Lower leg skin (tissue), 4 donors: Measurements from ENCODE around the gene MOCS1. TPM values are rescaled to one million over a fixed set of nuclear protein-coding genes. Genes with fewer than 3 reads are reported as not detected.
A peak's percentile ranks its signal among the peaks of the same experiment; 100 is the strongest.

Experiments used
- DNase-seq, 2 donors: peaks; one replicate each; pipeline ENCODE4 v3.0.0-alpha.2; 2019; ENCODE audit warnings: low spot score in 2 of 2
- H3K4me3 ChIP-seq: fragments of 200-600 bp; sonication (generic); 2 replicates; pipeline ENCODE4 v1.5.1; 2017; ENCODE audit warnings: mild to moderate bottlenecking, low read depth; ENCODE audit not compliant: poor library complexity, severe bottlenecking
- POLR2A ChIP-seq, 2 donors: fragments of 450-650 bp; IDR thresholded peaks; one replicate each; pipeline ENCODE4 v1.6.1; 2016 to 2017; ENCODE audit warnings: antibody characterized with exemption in 2 of 2, mild to moderate bottlenecking in 1 of 2, moderate library complexity in 1 of 2
- WGBS, 2 donors: methylation state at CpG; one replicate each; pipeline ENCODE4 v1.1.5; 2018; 5-methylcytosine and 5-hydroxymethylcytosine counted together
- intact Hi-C: fragments of 100-400 bp; cut with DNase I; formaldehyde crosslinking; loops from one replicate; pipeline ENCODE4 v1.15.0; 2023; ENCODE audit warnings: low total_unique reads
- total RNA-seq, 4 donors: library from RNA; depleted of rRNA; stranded (reverse); fragments of >200 nt; gene quantifications; one replicate each; pipeline ENCODE4 v1.1.0, GENCODE V29; 2016
- TF ChIP-seq, protein P1 (sequence below), 3 donors: fragments of 450-650 bp; IDR thresholded peaks; one replicate each; pipeline ENCODE4 v1.5.1; 2016; ENCODE audit warnings: antibody characterized with exemption in 3 of 3, mild to moderate bottlenecking in 3 of 3, moderate library complexity in 2 of 3

Gene MOCS1
- total RNA-seq, 4 donors from 2014 or later: 4.8 to 18.7 (median 10.5) TPM

DNA sequence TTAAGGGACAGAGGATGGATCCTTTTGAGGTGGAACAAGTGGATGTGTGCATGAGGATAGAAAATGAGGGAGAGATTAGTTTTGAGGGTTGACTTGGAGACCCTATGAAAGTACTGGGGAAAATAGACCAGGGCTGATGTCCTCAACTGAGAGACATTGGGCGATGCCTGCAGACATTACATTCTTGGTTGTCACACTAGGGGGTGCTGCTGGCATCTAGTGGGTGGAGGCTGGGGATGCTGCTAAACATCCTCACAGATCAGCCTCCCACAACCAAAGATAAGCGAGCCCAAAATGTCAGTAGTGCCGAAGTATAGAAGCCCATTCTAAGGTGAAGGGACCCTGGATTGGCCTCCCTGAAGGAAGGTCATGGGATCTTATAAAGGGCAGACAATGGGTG lies 63.3 kb downstream of the MOCS1 start:
- no peak for TF ChIP-seq POLR2A (IDR thresholded peaks at IDR 0.05)
- TF ChIP-seq, protein P1, sequence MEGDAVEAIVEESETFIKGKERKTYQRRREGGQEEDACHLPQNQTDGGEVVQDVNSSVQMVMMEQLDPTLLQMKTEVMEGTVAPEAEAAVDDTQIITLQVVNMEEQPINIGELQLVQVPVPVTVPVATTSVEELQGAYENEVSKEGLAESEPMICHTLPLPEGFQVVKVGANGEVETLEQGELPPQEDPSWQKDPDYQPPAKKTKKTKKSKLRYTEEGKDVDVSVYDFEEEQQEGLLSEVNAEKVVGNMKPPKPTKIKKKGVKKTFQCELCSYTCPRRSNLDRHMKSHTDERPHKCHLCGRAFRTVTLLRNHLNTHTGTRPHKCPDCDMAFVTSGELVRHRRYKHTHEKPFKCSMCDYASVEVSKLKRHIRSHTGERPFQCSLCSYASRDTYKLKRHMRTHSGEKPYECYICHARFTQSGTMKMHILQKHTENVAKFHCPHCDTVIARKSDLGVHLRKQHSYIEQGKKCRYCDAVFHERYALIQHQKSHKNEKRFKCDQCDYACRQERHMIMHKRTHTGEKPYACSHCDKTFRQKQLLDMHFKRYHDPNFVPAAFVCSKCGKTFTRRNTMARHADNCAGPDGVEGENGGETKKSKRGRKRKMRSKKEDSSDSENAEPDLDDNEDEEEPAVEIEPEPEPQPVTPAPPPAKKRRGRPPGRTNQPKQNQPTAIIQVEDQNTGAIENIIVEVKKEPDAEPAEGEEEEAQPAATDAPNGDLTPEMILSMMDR (IDR thresholded peaks at IDR 0.05): no peak
- DNase-seq: no peak
- no peak overlapping the region for H3K4me3 ChIP-seq
- WGBS, 2 donors: 95 to 98% methylated on average over 3 of the region's 3 CpGs
- intact Hi-C loops: no loop called here

DNA sequence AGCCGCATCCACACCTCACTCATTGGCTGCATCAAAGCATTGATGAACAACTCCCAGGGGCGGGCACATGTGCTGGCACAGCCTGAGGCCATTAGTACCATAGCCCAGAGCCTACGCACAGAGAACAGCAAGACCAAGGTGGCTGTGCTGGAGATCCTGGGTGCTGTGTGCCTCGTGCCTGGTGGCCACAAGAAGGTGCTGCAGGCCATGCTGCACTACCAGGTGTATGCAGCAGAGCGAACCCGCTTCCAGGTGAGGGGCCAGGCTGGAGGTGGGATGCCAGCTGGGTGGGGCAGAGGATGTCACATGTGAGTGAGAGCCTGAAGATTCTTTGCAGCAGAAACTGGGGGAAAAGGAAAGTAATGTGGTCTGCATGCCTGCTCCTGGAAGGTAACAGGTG lies 66.7 kb downstream of the MOCS1 start:
- H3K4me3 ChIP-seq: no peak overlapping the region
- WGBS, 2 donors: 77 to 87% methylated on average over 3 to 6 of the region's 6 CpGs
- DNase-seq: no peak
- intact Hi-C loops: no loop called here
- TF ChIP-seq, protein P1 (IDR thresholded peaks at IDR 0.05): no peak
- no peak for TF ChIP-seq POLR2A (IDR thresholded peaks at IDR 0.05)

DNA sequence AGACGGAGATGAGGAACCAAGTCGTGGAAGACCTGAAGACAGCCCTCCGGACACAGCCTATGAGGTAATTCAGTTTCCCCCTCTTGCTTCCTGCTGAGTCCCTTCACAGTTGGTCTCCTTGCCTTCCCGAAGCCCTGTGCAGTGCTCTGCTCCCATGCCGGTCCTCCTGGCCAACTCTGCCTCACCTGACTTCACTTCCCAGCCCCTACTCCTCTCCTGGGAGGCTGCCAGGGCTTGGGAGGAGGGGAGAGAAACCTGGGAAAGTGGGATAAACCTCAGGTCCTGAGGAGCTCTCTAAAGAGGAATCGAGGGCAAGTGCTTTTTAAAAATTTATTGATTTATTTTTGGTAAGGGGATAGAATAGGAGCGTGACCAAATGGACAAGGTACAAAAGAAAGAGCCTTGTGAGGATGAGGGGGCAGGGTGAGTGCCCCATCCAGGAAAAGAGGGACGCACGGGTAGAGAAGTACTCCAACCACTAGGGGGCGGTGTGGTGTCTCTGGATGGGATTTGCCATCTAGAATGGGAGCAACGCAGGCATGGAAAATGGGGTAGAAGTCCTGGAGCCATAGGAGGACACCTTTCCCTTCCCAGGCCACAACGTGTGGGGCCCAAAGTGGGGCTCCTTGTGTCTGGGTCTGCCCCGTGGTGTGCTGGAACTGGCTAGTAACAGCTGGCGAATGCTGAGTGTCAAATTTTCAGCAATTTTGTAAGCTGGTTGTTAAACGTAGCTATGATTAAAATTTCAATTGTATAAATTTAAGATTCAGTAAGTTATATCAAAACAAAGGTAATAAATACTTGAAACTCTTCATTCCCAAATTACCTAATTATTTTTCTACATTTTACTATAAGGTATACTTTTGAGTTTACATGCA lies 69.0 kb downstream of the MOCS1 start:
- DNase-seq: peak; percentile 44 to 92
- intact Hi-C loops: no loop called here
- TF ChIP-seq, protein P1 (IDR thresholded peaks at IDR 0.05): no peak
- TF ChIP-seq POLR2A (IDR thresholded peaks at IDR 0.05): no peak
- no peak overlapping the region for H3K4me3 ChIP-seq
- 61 to 68% methylated on average over 15 of the region's 15 CpGs for WGBS, 2 donors

DNA sequence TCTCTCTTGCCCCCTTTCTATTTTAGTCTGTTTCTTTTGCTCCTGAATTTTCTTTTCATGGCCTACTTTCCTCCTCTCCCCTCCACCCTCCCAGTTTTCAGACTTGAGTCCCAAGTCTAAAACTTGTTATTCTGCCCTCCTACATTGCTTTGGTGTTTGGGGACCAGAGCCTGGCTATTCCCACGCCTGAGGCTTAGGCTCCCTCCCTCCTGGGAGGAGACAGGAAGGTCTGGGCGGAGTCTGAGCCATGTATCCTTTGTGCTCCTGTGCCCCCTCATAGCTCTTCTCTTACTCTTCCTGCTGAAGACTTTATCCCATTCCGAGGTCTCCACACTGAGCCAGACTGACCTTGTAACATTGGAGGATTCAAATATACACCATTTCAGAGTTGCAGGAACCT lies 72.6 kb downstream of the MOCS1 start:
- 67 to 83% methylated on average over 3 of the region's 3 CpGs for WGBS, 2 donors
- no peak for DNase-seq
- no peak overlapping the region for H3K4me3 ChIP-seq
- intact Hi-C loops: no loop called here
- TF ChIP-seq, protein P1 (IDR thresholded peaks at IDR 0.05): no peak
- no peak for TF ChIP-seq POLR2A (IDR thresholded peaks at IDR 0.05)

DNA sequence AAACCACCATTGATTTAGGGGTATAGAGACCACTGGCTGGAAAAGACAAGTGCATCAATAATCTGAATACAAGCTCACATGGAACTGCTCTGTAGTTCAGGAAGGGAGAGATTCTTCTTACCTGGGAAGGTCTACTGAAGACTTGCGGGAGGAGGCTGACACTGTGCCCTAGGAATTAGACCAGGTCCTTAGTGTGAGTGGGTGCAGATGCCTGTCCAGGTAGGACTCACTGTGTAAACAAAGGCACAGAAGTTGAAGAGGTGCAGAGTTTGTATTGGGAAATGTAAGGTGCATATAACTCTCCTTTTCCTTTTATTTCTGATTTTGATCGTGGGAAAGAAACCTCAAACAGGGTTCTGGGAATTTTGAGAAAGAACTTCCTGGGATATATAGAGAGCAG lies 75.2 kb downstream of the MOCS1 start:
- no peak for DNase-seq
- TF ChIP-seq, protein P1 (IDR thresholded peaks at IDR 0.05): no peak
- no peak for TF ChIP-seq POLR2A (IDR thresholded peaks at IDR 0.05)
- intact Hi-C loops: no loop called here
- no peak overlapping the region for H3K4me3 ChIP-seq
- 91 to 95% methylated on average over 2 of the region's 2 CpGs for WGBS, 2 donors
